ENCODE data around the gene FAM20C.
"Not testable (repeated sequence)": the region's sequence is repeated elsewhere in the genome, so short reads cannot be mapped to it uniquely, and the experiment has no call there.

The FAM20C gene

GRCh38 chr7:259191-259505 lies 66.8 kb downstream of the FAM20C start:
- no peak for DNase-seq (ENCODE audit: low read depth)

DNA sequence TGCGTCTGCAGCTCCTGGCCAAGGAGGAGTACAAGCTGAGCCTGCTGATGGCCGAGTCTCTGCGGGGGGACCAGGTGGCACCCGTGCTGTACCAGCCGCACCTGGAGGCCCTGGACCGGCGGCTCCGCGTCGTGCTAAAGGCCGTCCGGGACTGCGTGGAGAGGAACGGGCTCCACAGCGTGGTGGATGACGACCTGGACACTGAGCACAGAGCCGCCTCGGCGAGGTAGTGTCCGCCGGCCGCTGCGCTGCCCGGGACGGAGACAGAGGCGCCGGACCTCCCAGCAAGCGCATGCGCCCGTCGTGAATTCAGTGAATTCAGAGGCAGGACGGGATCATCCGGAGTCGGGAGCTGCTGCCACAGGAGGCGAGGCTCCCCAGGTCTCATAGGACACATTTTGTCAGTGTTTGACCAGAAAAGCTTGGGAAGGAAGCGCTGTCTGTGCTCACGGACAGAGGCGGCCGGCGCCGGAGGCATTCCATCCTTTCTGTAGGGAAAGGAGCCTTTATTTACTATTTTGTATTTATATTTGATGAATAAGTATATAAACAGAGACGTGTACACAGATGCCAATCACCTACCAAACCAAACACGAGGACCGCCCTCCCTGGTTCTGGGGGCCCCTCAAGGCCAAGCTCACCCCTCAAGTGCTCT lies 67.5 kb downstream of the FAM20C start:
- DNase-seq (ENCODE audit: low read depth) = no peak

DNA sequence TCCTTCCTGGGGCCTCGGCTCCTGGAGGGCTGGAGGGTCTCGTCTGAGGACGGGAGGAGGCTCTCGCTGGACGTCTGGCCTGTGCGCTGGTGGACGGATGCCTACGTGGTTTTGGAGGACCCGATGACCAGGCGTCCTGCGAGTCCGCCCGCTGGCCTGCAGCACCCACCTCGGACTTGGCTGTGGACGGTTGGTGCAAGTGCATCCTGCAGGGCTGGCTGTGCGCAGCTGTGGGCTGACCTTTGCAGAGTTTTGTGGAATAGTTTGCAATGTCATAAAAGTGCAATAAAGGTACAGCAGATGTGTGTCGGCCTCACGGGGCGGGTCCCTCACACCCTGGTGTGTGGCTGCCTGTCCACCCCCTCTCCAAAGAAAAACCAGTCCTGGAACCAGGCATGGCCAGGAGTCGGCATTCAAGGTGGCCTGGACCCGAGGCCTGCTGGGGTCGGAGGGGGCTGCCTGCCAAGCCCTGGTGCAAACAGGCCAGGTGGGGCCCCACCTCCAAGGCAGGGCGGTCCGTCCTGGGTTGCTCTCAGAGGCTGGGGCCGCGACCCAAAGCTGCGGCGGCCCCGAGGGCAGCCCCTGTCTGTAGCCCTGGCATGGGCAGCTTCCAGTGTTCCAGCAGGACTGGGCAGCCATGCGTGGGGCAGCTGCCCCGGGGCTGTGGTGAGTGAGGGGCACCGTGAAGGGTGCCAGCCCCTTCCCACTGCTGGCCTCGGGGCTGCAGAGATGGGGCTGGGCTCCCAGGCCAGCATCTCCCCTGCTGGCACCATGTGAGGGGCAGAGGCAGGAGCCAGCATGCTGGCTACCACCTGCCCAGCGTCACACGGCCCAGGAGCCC lies 68.3 kb downstream of the FAM20C start:
- no peak for DNase-seq (ENCODE audit: low read depth)

DNA sequence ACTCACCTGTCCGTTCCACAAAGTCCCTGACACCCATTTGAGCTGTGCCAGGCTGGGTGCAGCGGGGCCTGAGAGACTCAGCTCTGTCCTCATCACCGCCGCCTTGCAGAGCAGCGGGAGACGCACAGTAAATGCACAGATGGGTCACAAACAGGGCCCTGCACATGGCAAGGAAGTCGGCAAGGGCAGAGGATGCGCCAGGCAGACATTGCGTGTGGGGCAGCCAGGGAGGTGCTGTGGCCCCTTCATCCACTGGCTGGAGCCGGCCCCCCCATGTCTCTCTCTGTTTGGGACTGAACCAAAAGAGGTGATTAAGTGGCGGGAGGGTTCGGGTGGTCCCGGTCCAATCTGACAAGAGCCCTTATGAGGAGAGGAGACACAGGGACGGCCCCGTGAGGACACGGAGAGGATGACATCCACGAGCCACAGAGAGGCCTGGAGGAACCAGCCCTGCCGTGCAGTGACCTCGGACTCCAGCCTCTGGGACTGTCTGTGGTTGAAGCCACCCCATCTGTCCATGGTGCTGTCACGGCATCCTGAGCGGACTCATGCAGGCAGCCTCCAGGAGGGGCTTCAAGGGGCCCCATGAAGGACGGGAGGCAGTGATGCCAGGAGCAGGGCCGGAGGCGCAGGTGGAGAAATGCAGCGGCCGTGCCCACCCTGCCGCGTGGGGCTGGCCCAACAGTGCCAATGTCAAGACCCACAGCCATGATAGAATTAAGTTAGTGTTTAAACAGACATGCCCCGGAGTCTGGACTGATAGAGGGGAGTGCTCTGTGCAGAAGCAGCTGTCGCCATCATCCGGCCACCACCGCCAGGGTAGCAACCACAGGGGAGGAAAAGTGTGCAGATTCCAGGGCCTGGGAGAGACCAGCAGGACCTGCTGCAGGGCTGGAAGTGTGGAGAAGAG lies 69.2 kb downstream of the FAM20C start:
- DNase-seq (ENCODE audit: low read depth) = no peak

DNA sequence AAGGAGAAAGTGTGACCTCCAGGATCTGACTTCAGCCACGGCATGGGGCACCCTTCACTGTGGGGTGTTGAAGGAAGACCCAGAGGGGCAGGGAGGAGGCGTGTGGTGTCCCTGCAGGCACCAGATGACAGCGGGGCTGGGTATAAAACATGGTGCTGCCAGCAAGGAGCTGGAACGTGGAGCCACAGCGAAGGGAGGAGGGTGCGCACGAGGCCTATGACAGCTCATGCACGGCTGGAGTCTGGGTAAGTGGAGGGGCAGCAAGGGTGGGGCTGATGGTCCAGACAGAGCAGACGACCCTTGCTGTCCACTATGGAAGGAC lies 69.8 kb downstream of the FAM20C start:
- no peak for DNase-seq (ENCODE audit: low read depth)

- not testable (repeated sequence) for DNase-seq (ENCODE audit: low read depth)
Observed at GRCh38 chr7:262631-263311, 70.4 kb downstream of the FAM20C start.

DNA sequence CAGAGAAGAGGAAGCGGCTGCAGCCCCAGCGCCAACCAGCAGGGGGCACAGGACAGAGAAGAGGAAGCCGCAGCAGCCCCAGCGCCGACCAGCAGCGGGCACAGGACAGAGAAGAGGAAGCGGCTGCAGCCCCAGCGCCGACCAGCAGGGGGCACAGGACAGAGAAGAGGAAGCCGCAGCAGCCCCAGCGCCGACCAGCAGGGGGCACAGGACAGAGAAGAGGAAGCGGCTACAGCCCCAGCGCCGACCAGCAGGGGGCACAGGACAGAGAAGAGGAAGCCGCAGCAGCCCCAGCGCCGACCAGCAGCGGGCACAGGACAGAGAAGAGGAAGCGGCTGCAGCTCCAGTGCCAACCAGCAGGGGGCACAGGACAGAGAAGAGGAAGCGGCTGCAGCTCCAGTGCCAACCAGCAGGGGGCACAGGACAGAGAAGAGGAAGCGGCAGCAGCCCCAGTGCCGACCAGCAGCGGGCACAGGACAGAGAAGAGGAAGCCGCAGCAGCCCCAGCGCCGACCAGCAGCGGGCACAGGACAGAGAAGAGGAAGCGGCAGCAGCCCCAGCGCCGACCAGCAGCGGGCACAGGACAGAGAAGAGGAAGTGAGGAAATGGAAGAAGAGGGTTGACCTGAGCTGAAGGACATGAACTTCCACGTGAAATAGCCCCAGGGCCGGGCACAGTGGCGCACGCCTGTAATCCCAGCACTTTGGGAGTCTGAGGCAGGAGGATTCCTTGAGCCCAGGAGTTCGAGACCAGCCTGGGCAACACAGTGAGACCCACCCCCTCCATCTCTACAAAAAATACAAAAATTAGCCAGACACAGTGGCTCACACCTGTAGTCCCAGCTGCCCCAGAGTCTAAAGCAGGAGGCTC lies 71.3 kb downstream of the FAM20C start:
- not testable (repeated sequence) for DNase-seq (ENCODE audit: low read depth)

DNA sequence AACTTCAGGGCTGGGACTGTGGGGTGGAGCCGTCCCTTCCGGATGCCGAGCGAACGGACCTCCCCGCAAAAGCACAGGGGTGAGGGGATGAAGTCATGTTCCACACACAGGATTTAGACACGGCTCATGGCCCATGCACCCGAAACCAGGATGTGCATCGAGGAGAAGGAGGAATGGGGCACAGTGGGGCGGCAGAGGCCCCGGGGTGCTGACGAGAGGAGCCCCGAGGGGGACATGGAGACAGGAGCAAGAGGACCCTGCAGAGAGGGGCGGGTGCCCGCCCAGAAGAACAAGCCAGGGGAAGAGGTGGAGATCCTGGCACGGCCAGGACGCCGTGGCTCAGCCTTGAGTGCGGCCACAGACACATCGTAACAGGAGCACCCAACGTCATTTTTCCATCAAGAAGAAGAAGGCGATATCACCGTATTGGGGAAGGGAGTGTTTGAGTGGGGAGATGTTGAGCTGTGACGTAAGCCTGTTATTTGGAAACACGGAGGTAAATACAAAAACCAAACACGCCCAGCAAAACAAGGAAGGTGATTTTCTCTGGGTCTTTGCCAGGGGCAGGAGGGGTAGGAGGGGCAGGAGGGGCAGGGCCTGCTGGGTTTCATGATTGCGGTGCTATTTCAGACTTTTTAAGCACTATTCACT lies 72.3 kb downstream of the FAM20C start:
- no peak for DNase-seq (ENCODE audit: low read depth)

DNA sequence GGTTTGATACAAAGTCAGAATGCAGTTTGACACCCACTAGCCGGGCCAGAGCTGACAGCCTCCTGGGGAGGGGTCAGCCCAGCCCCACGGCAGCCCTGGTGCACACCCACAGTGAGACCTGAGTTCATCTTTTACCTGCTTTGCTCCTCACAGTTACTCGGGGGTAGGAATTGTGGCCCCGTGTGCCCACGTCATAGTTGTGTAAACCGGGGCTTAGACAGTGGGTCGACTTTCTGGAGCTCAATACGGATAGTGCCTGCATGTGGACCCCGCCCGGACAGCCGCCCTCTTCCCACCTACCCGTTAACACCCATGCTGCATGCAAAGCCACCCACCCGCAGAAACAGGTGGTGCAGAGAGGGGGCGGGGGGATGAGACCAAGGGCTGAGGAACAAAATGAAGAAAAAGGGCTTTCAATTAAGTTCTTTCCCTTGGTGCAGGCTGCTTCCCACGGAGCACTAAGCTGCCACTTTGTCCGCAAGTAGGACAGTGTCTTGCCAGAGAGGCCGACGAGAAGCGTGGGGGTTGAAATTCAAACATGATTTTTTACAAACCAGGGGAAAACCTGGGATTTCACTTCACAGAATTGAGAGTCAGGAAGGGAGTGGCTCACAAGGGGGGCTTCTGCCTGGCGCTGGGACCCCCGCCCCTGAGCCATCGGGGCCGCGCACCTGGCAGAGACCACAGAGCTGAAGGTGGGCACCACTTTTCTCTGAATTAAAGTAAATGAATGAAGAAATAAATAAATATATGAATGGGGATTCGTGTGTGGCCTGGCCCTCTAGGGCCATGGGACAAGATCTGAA lies 73.0 kb downstream of the FAM20C start:
- no peak for DNase-seq (ENCODE audit: low read depth)

DNA sequence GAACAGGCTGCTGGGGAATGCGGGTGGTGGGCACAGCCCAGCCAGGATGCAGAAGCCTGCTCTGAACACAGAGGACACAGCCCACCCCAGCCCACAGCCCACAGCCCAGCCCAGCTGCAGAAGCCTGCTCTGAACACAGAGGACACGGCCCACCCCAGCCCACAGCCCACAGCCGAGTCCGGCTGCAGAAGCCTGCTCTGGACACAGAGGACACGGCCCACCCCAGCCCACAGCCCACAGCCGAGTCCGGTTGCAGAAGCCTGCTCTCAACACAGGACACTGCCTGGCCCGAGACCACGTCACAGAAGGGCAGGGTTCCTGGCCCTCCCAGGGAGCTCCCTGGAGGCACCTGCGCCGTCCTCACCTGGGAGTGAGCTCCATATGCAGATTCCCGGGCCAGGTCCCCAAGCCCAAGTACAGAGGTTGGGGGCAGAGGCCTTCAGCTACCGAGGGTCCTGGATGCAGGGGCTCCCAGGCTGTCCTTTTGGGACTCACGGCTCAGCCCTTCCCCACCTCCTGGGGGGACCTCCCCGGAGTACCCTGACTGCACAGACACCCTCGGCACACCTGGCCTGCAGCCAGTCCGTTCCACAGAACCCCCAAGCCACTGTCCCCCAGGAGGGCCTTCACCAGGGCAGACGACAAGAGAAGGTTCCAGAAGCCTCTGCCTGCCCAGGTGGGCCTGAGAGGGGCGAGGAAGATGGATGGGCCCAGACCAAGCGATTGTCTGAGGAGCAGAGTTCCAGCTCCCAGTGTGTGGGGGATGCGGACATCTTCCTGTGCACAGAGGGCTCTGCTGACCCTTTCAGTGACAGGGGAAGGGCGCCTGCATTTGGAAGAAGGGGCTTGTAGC lies 73.9 kb downstream of the FAM20C start:
- no peak for DNase-seq (ENCODE audit: low read depth)

GRCh38 chr7:266851-267840 lies 74.8 kb downstream of the FAM20C start:
- no peak for DNase-seq (ENCODE audit: low read depth)

DNA sequence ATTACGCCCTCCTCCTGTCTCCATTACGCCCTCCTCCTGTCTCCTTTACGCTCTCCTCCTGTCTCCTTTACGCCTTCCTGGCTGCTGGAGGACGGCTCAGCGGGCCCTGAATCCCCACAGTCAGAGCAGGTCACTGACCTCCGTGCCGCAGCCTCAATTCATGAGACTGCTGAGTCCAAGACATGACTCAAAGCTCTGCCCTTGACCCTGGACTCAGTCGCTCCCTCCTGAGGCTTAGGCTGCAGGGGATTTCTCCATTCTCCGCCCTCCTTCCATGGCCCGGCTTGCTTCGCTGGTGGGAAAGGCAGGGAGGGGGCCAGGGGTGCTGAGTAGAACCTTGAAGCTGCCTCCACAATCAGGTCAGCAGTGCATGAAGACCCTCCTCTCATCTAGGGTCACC lies 76.6 kb downstream of the FAM20C start:
- no peak for DNase-seq (ENCODE audit: low read depth)

- no peak for DNase-seq (ENCODE audit: low read depth)
Observed at GRCh38 chr7:269721-270120, 77.3 kb downstream of the FAM20C start.

- no peak for DNase-seq (ENCODE audit: low read depth)
Observed at GRCh38 chr7:270351-270983, 78.1 kb downstream of the FAM20C start.

DNA sequence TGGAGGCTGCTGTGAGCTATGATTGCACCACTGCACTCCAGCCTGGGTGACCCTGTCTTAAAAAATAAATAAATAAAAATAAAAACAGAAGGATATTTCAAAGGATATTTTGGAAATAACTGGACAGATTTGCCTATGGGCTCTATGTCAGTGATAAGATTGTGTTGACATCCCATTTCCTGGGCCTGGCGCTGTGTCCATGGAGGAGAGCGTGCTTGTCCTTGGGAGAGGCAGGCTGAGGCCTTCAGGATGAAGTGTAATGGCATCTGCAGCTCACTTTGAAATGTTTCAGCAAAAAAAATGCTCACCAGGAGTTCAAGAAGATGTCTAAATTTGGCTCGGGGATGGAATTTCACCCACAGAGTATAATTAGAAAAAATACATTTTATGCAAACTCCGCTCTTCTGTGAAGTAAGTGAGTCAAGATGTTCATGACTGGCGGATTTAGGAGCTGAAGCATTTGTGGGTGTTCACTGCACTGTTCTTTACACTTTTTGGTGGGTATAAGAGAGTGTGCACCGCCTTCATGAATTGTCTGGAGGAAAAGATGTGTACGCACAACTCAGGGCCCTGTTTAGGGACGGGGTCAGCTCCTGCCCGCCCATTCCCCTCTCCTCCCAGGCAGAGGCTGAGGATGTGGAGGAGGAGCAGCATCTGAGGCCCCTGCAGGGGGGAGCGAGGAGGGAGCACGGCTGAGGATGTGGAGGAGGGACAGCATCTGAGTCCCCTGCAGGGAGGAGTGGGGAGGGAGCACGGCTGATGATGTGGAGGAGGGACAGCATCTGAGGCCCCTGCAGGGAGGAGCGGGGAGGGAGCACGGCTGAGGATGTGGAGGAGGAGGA lies 79.1 kb downstream of the FAM20C start:
- DNase-seq (ENCODE audit: low read depth) = no peak

GRCh38 chr7:272108-272615 lies 79.8 kb downstream of the FAM20C start:
- DNase-seq (ENCODE audit: low read depth) = no peak

Measured in activated gamma-delta T cell treated with anti-CD3 and anti-CD28 coated beads, Interleukin-2, amount 50 U/mL, for 16 hours (primary cell).